Hematopoietic multipotent progenitor cell (in vitro differentiated cells): ENCODE measurements around the gene GOLGA8T. TPM values are rescaled to one million over a fixed set of nuclear protein-coding genes. Genes with fewer than 3 reads are reported as not detected.
"Not testable (repeated sequence)": the region's sequence is repeated elsewhere in the genome, so short reads cannot be mapped to it uniquely, and the experiment has no call there.

Experiments
- DNase-seq, 3 donors: peaks; one replicate each; pipeline ENCODE4 v3.0.0-alpha.2; 2011 to 2015; ENCODE audit warnings: low read depth in 2 of 3, low spot score in 2 of 3
- total RNA-seq: library from RNA; depleted of rRNA; stranded (reverse); fragments of >200 nt; gene quantifications from one replicate; pipeline ENCODE4 v1.2.3, GENCODE V29; 2012

Gene GOLGA8T
- total RNA-seq: not detected

GRCh38 chr15:30134751-30135150 is at the start of gene GOLGA8T:
Gene GOLGA8T (plus strand): TSS chr15:30135051. CDS start chr15:30135149, 98 bp downstream.
- not testable (repeated sequence) for DNase-seq

DNA sequence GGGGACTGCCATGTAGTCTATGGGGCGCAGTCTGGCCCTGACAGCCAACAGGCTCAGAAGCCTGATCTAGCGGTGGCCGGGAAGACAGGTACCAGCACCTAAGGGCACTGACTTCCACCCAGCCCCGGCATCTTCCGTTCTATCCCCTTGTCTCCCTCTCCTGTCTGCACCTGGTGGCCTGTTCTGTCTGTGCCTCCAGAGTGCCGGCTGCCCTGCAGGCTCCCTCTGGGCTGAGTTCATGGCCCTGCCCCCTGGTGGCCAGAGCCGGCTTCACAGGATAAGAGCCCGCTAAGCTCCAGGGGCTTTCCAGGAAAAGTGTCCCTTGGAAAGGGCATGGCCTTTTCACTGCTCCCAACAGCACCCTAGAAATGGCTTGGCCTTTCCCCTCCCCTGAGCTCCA is 37.0 kb upstream of the GOLGA8T start:
- not testable (repeated sequence) for DNase-seq

DNA sequence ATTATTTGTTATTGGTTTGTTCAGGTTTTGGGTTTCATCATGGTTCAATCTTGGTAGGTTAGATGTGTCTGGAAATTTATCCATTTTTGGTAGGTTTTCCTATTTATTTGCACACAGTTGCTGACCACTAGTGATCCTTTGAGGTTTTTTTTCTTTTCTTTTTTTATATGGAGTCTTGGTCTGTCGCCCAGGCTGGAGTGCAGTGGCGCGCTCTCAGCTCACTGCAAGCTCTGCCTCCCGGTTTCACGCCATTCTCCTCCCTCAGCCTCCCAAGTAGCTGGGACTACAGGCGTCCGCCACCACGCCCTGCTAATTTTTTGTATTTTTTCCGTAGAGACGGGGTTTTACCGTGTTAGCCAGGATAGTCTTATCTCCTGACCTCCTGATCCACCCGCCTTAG is 32.0 kb upstream of the GOLGA8T start:
- DNase-seq: not testable (repeated sequence)

DNA sequence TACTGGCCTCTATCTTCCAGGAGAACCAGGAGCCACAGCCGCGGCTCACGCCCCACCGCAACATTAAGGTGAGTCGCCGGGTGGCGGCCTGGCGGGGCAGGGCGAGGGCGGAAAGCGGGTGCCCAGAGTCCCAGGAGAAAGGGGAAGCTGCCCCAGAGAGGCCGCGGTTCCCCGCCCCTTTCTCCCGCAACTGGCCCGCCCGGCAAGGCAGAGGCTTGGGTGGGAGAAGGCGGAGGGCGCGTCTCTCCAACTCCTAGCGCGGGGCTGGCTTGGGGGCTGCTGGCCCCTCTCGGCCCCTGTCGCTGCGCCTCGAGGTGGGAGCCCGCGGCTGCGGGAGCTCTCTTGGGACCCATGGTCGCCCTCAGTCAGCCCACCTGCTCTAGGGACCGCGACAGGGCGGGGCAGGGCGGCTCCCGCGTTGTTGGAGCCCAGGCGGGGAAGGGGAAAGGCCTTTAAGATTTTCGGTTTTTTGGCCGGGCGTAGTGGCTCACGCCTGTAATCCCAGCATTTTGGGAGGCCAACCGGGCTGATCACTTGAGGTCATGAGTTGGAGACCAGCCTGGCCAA is 30.8 kb upstream of the GOLGA8T start:
- not testable (repeated sequence) for DNase-seq

GRCh38 chr15:30110591-30110990 is 24.3 kb upstream of the GOLGA8T start:
- not testable (repeated sequence) for DNase-seq

- not testable (repeated sequence) for DNase-seq
These were observed 4.8 kb upstream of the GOLGA8T start for GRCh38 chr15:30130066-30130465.

DNA sequence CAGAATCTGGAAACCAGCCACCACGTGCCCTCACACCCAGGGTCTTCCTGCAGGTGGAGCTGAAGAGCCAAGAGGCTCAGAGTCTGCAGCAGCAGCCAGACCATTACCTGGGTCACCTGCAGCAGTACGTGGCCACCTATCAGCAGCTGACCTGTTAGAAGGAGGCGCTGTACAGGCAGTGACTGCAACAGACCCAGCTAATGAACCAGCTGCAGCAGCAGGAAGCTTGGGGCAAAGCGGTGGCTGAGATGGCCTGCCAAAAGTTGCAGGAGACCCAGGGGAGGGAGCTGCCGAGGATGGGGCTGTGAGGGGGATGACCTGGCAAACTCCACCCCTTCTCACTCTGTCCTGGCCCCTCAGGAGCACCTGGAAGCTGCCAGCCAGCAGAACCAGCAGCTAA is 8.4 kb downstream of the GOLGA8T start:
- DNase-seq: not testable (repeated sequence)

DNA sequence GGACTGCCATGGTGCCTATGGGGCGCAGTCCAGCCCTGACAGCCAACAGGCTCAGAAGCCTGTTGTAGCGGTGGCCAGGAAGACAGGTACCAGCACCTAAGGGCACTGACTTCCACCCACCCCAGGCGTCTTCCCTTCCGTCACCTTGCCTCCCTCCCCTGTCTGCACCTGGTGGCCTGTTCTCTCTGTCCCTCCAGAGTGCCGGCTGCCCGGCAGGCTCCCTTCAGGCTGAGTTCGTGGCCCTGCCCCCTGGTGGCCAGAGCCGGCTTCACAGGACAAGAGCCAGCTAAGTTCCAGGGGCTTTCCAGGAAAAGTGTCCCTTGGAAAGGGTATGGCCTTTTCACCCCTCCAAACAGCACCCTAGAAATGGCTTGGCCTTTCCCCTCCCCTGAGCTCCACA is 15.0 kb downstream of the GOLGA8T start:
- not testable (repeated sequence) for DNase-seq

GRCh38 chr15:30162479-30163357 is 27.9 kb downstream of the GOLGA8T start:
- DNase-seq: not testable (repeated sequence)

DNA sequence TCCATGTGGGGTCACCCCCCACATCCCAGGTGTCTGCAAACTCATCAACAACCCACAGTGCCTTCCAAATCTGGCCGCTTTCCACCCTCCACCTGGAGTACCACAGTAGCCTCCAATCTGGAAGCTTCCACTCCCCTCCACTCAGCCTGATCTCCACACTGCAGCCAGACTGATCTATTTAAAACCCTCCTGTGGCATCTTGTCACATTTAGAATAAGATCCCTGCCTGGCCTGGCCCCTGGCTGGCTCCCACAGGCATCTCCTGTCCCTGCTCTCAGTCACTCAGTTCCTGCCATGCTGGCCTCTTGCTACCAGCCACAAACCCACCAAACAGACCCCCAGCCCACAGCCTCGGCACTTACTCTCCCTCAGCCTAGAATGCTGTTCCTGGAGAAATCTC is 28.9 kb downstream of the GOLGA8T start:
- not testable (repeated sequence) for DNase-seq

- not testable (repeated sequence) for DNase-seq
These were observed 29.4 kb downstream of the GOLGA8T start for GRCh38 chr15:30164257-30164656.

DNA sequence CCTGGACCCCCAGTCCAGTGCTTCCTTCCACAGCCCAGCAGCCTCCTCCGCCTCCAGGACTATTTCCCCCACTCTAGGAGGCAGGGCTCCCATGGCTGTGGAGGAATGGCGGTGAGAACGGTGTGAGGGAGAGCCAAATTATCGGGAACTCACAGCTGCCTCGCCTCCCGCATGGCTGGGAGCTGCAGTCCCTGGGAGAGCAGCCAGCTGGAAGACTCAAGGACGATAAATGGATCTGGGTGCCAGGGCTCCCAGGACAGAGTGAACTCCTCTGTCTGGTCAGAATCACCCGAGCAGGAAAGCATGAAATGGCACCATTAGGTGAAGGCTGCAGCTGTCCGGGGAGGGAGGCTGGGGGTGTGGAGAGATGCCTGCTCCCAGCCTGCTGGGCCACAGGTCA is 32.6 kb downstream of the GOLGA8T start:
- DNase-seq: not testable (repeated sequence)

DNA sequence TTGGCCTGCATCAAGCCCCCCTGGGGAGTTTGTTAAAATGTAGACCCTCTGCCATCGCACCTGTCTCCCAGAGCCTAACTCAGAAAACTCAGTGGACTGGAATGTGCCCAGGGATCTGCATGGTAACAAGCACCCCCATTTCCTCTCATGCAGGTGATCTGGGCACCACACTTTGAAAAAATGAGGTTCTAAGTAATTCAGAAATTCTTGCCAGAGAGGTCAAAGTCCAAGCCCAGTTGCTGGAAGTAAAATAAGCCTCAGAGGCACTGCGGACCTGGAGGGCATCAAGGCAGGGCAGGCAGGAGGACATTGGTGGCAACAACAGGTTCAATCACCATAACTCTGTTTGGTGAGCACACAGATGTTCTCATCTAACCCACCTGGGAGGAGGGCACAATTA is 33.0 kb downstream of the GOLGA8T start:
- DNase-seq: not testable (repeated sequence)

- DNase-seq: not testable (repeated sequence)
These were observed 36.6 kb downstream of the GOLGA8T start for GRCh38 chr15:30171452-30171851.

GRCh38 chr15:30173041-30173608 is 38.3 kb downstream of the GOLGA8T start:
- peak in 2 of 3 donors; percentile 32 to 37 for DNase-seq

- DNase-seq: not testable (repeated sequence)
These were observed 40.4 kb downstream of the GOLGA8T start for GRCh38 chr15:30175291-30175690.

DNA sequence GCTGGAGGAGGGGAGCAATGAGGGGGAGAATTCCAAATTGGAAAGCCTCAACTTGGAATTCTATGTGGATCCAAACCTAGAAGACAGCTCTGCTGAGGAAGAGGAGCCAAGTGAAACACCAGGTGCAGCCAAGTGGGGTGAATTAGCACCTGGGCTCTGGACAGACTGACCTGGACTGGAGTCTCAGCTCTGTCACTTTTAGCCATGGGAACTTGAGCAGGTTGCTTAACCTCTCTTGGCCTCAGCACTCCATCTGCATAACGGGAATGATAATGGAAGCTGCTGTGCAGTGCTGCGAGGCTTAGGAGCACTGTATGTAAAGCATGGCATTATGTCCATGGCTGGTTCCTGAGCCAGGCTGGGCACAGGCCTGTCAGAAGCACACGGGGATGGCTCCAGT is 41.8 kb downstream of the GOLGA8T start:
- not testable (repeated sequence) for DNase-seq

GRCh38 chr15:30179814-30180213 is 45.0 kb downstream of the GOLGA8T start:
- DNase-seq: not testable (repeated sequence)

GRCh38 chr15:30185495-30185894 is 50.6 kb downstream of the GOLGA8T start:
- not testable (repeated sequence) for DNase-seq

GRCh38 chr15:30187429-30187828 is 52.6 kb downstream of the GOLGA8T start:
- not testable (repeated sequence) for DNase-seq

- DNase-seq: not testable (repeated sequence)
These were observed 54.9 kb downstream of the GOLGA8T start for GRCh38 chr15:30189754-30190153.
